GM12865 (cell line): ENCODE data around the gene JADE1.

Source experiments
- DNase-seq: peaks from one replicate; pipeline ENCODE4 v3.0.0; 2010; ENCODE audit warnings: low read depth
- H3K4me3 ChIP-seq: 2 replicates; pipeline ENCODE4 v1.5.1; 2011; ENCODE audit warnings: mild to moderate bottlenecking, low read depth, low read length, control low read depth
- TF ChIP-seq, protein P1 (sequence below): IDR thresholded peaks from 2 replicates; pipeline ENCODE4 v1.5.1; 2011; ENCODE audit warnings: low read length, control low read depth, low read depth, inconsistent platforms; ENCODE audit not compliant: insufficient read depth; ENCODE audit errors: missing control alignments

JADE1 gene

DNA sequence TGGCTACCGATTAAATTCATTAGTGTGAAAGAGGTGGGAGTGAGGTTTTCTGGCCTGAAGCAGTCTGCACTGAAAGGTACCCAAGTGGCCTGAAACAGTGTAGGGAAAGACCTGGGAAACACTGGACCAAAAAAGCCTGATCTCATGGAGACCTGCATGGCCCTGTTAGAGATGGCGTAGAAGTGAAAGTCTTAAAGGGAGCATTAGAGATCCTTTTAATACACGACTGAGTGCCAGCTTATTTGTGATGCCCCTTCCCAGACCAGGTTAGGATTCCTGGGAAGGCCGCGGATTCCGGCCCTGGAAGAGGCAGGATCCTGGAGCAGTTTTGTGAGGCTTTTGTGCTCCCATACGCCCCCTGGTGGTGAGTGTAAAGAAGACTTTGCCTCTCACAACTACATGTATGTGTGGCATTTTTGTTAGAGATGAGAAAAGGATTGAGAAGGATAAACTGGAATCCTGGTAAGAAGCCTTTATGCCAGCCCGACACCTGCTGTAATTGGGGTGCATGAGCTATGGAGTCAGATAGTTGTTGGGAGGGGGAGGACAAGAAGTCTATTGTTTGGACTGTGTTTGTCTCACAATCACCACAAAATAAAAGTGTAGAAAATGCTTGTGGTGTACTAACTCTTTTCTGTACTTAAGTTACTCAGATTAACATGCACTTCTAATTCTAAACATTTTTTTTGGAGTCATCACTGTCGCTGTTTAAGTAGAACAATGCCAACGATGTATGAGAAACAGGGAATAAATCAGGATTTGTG is 54.0 kb downstream of the JADE1 start:
- DNase-seq = peak; percentile 71
- TF ChIP-seq, protein P1, sequence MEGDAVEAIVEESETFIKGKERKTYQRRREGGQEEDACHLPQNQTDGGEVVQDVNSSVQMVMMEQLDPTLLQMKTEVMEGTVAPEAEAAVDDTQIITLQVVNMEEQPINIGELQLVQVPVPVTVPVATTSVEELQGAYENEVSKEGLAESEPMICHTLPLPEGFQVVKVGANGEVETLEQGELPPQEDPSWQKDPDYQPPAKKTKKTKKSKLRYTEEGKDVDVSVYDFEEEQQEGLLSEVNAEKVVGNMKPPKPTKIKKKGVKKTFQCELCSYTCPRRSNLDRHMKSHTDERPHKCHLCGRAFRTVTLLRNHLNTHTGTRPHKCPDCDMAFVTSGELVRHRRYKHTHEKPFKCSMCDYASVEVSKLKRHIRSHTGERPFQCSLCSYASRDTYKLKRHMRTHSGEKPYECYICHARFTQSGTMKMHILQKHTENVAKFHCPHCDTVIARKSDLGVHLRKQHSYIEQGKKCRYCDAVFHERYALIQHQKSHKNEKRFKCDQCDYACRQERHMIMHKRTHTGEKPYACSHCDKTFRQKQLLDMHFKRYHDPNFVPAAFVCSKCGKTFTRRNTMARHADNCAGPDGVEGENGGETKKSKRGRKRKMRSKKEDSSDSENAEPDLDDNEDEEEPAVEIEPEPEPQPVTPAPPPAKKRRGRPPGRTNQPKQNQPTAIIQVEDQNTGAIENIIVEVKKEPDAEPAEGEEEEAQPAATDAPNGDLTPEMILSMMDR = peak; percentile 82
- H3K4me3 ChIP-seq = no peak overlapping the region

- TF ChIP-seq, protein P1 = no peak
- H3K4me3 ChIP-seq = no peak overlapping the region
- DNase-seq = no peak
Observed at GRCh38 chr4:128865132-128865531, 55.6 kb downstream of the JADE1 start.

DNA sequence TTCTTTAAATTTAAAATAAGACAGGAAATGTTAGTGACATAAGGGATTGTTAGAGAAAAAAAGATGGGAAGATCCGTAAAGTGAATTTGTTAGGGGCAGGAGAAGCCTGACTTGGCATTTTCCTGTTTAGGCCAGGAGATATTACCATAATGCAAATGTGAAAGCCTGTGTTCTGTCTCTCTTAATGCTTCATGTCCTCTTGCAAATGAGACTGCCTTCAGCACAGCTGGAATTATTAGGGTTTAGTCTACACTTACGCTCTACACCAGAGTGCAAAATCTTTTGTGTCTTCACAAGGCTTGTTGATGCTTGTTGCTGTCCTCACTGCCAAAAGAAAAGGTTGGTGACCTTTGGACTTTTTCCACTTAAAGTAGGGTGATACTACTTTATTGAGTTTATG is 56.8 kb downstream of the JADE1 start:
- DNase-seq = no peak
- TF ChIP-seq, protein P1 = no peak
- no peak overlapping the region for H3K4me3 ChIP-seq

GRCh38 chr4:128866691-128867090 is 57.2 kb downstream of the JADE1 start:
- H3K4me3 ChIP-seq = no peak overlapping the region
- DNase-seq = no peak
- TF ChIP-seq, protein P1 = no peak

GRCh38 chr4:128868758-128869157 is 59.3 kb downstream of the JADE1 start:
- H3K4me3 ChIP-seq = no peak overlapping the region
- no peak for DNase-seq
- TF ChIP-seq, protein P1 = no peak

DNA sequence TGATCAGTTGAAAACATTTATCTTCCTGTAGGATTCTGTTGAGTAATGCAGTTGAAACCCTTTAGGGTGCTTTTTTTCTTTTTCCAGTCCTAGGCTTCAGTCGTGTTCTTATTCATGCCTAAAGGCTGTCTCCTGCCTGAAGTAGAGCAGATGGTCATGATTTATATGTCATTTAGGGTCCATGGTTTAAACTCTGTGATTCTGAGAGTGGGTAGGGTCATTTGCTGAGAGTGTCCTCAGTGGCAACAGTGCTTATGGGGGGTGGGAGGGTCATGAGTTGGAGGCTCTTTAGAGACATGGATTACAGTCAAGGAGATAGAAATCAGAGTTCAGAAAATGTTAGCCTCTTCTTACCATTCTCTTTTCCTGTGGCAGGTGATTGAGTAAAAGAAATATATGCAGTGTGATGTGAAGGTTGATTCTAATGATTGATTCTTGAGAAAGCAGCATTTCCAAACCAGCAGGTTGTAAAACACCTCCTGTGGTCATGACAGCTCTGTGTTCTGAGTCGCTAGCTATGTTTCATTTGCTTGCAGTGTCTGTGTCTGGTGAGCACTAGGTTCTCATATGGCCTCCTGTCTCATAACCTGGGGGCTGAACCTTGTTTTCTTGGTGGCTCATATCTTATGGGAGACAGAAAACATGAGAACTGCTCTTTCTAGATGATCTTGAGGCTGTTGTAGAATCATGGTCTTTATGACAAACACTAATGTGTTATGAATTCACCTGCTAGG is 60.4 kb downstream of the JADE1 start:
- TF ChIP-seq, protein P1 = no peak
- DNase-seq = no peak

More for the DNA sequence above, 60.4 kb downstream of the JADE1 start:
- H3K4me3 ChIP-seq = no peak overlapping the region
